HL-60 (cell line): ENCODE data around the gene OR52H1.

ENCODE experiments used
- CTCF ChIP-seq: IDR thresholded peaks from one replicate; pipeline ENCODE4 v1.5.1; 2011; ENCODE audit warnings: low read length, control low read depth, inconsistent platforms; ENCODE audit not compliant: insufficient read depth
- POLR2AphosphoS5 ChIP-seq: IDR thresholded peaks from 2 replicates; pipeline ENCODE4 v1.6.1; 2012; ENCODE audit warnings: low read depth
- REST ChIP-seq: IDR thresholded peaks from 2 replicates; pipeline ENCODE4 v1.6.1; 2012; ENCODE audit warnings: low read depth; ENCODE audit not compliant: insufficient replicate concordance
- SPI1 ChIP-seq: IDR thresholded peaks from 2 replicates; pipeline ENCODE4 v1.6.1; 2012; ENCODE audit warnings: low read depth, mild to moderate bottlenecking, borderline replicate concordance

GRCh38 chr11:5581014-5581413 is 32.7 kb upstream of the OR52H1 start:
- TF ChIP-seq CTCF (no peak), SPI1 (no peak), REST (no peak), POLR2AphosphoS5 (no peak)
